Mesenchymal stem cell (in vitro differentiated cells and primary cell): ENCODE data around the gene POU6F1.

Experiments
- DNase-seq: peaks from one replicate; pipeline ENCODE4 v3.0.0-alpha.2; 2013
- H2AFZ ChIP-seq: one replicate; pipeline ENCODE4 v1.6.1; 2013; ENCODE audit warnings: low read depth, mild to moderate bottlenecking, control low read depth, inconsistent platforms, low read length, moderate library complexity
- H2AK5ac ChIP-seq: 2 replicates; pipeline ENCODE4 v1.6.1; 2013; ENCODE audit warnings: low read length, moderate library complexity, mild to moderate bottlenecking, inconsistent platforms; ENCODE audit not compliant: severe bottlenecking
- H2BK120ac ChIP-seq: one replicate; pipeline ENCODE4 v1.6.1; 2013; ENCODE audit warnings: low read depth, mild to moderate bottlenecking, inconsistent platforms, low read length, moderate library complexity
- H2BK12ac ChIP-seq, 2 experiments: one replicate each; pipeline ENCODE4 v1.6.1; 2013; ENCODE audit warnings: inconsistent platforms in 2 of 2, low read length in 2 of 2, mild to moderate bottlenecking in 2 of 2, moderate library complexity in 2 of 2, control low read depth in 1 of 2
- H2BK15ac ChIP-seq: one replicate; pipeline ENCODE4 v1.6.1; 2013; ENCODE audit warnings: mild to moderate bottlenecking, low read depth, inconsistent platforms; ENCODE audit not compliant: poor library complexity, severe bottlenecking
- H2BK5ac ChIP-seq: 2 replicates; pipeline ENCODE4 v1.6.1; 2013; ENCODE audit warnings: low read depth, mild to moderate bottlenecking, low read length, control low read depth, inconsistent platforms; ENCODE audit not compliant: poor library complexity, severe bottlenecking
- H3K14ac ChIP-seq, 2 experiments: one replicate each; pipeline ENCODE4 v1.6.1; 2013; ENCODE audit warnings: inconsistent platforms in 2 of 2, low read length in 2 of 2, control low read depth in 1 of 2, mild to moderate bottlenecking in 1 of 2, moderate library complexity in 1 of 2
- H3K18ac ChIP-seq, 2 experiments: one replicate each; pipeline ENCODE4 v1.6.1; 2013; ENCODE audit warnings: inconsistent platforms in 2 of 2, low read length in 2 of 2, control low read depth in 1 of 2, low read depth in 1 of 2, mild to moderate bottlenecking in 1 of 2
- H3K23ac ChIP-seq, 2 experiments: one replicate each; pipeline ENCODE4 v1.6.1; 2013; ENCODE audit warnings: inconsistent platforms in 2 of 2, low read length in 2 of 2, mild to moderate bottlenecking in 2 of 2, moderate library complexity in 2 of 2, control low read depth in 1 of 2
- H3K27ac ChIP-seq: 2 replicates; pipeline ENCODE4 v1.5.1; 2013; ENCODE audit warnings: mild to moderate bottlenecking, moderate library complexity, low read length, control low read depth, inconsistent platforms; ENCODE audit not compliant: poor library complexity, severe bottlenecking
- H3K27me3 ChIP-seq, 2 experiments: 2 replicates each; pipeline versions ENCODE4 v1.6.1 to v1.7.0; 2013; ENCODE audit warnings: low read length in 2 of 2, mild to moderate bottlenecking in 2 of 2, moderate library complexity in 2 of 2, control low read depth in 1 of 2, inconsistent platforms in 1 of 2; ENCODE audit not compliant: control insufficient read depth in 1 of 2, insufficient read depth in 1 of 2
- H3K36me3 ChIP-seq, 2 experiments: 2 replicates each; pipeline versions ENCODE4 v1.6.1 to v1.7.0; 2013; ENCODE audit warnings: low read length in 2 of 2, control low read depth in 1 of 2, inconsistent platforms in 1 of 2, low read depth in 1 of 2, mild to moderate bottlenecking in 1 of 2; ENCODE audit not compliant: insufficient read depth in 2 of 2, control insufficient read depth in 1 of 2
- H3K4ac ChIP-seq, 2 experiments: one replicate each; pipeline ENCODE4 v1.6.1; 2013; ENCODE audit warnings: inconsistent platforms in 2 of 2, low read length in 2 of 2, mild to moderate bottlenecking in 2 of 2, moderate library complexity in 2 of 2, control low read depth in 1 of 2, low read depth in 1 of 2
- H3K4me1 ChIP-seq: 2 replicates; pipeline ENCODE4 v1.6.1; 2013; ENCODE audit warnings: low read depth, low read length, control low read depth; ENCODE audit not compliant: control insufficient read depth, insufficient read depth
- H3K4me2 ChIP-seq: 2 replicates; pipeline ENCODE4 v1.6.1; 2013; ENCODE audit warnings: low read length, mild to moderate bottlenecking, inconsistent platforms; ENCODE audit not compliant: poor library complexity, severe bottlenecking
- H3K4me3 ChIP-seq, 2 experiments: 2 replicates each; pipeline versions ENCODE4 v1.5.1 to v1.7.0; 2013; ENCODE audit warnings: low read length in 2 of 2, mild to moderate bottlenecking in 2 of 2, control low read depth in 1 of 2, low read depth in 1 of 2; ENCODE audit not compliant: insufficient read depth in 1 of 2
- H3K79me1 ChIP-seq: replicated peaks from 2 replicates; pipeline ENCODE4 v1.6.1; 2013; ENCODE audit warnings: mild to moderate bottlenecking, control low read depth, low read length, inconsistent platforms; ENCODE audit not compliant: poor library complexity, severe bottlenecking
- H3K9ac ChIP-seq: 2 replicates; pipeline ENCODE4 v1.7.0; 2013; ENCODE audit warnings: mild to moderate bottlenecking, low read length, moderate library complexity
- H3K9me3 ChIP-seq: 2 replicates; pipeline ENCODE4 v1.7.0; 2013; ENCODE audit warnings: mild to moderate bottlenecking, low read length; ENCODE audit not compliant: control insufficient read depth
- H4K8ac ChIP-seq: one replicate; pipeline ENCODE4 v1.6.1; 2013; ENCODE audit warnings: inconsistent platforms, mild to moderate bottlenecking, low read length, moderate library complexity
- H4K91ac ChIP-seq: one replicate; pipeline ENCODE4 v1.6.1; 2013; ENCODE audit warnings: mild to moderate bottlenecking, low read length, inconsistent platforms
- WGBS: methylation state at CpG from one replicate; pipeline ENCODE4 v1.1.7; 2013; ENCODE audit warnings: mixed read lengths; 5-methylcytosine and 5-hydroxymethylcytosine counted together

POU6F1 gene

GRCh38 chr12:51247523-51248206 lies 29.8 kb upstream of the POU6F1 start:
- no peak overlapping the region for H2AFZ ChIP-seq
- H3K9me3 ChIP-seq = no peaks in the 10 kb centered on the region
- peak overlapping the region in 1 of 2 experiments; percentile 94 for H3K23ac ChIP-seq
- H3K18ac ChIP-seq = peak overlapping the region; percentile 15 to 58
- peak overlapping the region in 1 of 2 experiments; percentile 3 for H3K4me3 ChIP-seq
- H3K14ac ChIP-seq = no peak overlapping the region
- WGBS = 67% methylated on average over 14 of the region's 14 CpGs
- no peak for DNase-seq
- H3K4ac ChIP-seq = peak overlapping the region; percentile 47 to 86
- H3K36me3 ChIP-seq = peaks cover 21 to 47% of the 10 kb centered on the region in 2 experiments
- peak overlapping the region; percentile 20 for H3K9ac ChIP-seq
- H4K91ac ChIP-seq = peak overlapping the region; percentile 86
- peak overlapping the region; percentile 60 for H2BK15ac ChIP-seq
- H3K79me1 ChIP-seq = peaks cover 14% of the 10 kb centered on the region
- no peaks in the 10 kb centered on the region for H3K4me1 ChIP-seq
- peak overlapping the region; percentile 38 to 80 for H2BK12ac ChIP-seq
- H2BK5ac ChIP-seq = no peak overlapping the region
- peak overlapping the region; percentile 54 for H2BK120ac ChIP-seq
- H2AK5ac ChIP-seq = no peak overlapping the region
- peak overlapping the region; percentile 21 for H3K4me2 ChIP-seq
- H4K8ac ChIP-seq = peak overlapping the region; percentile 70
- H3K27me3 ChIP-seq = no peaks in the 10 kb centered on the region
- no peak overlapping the region for H3K27ac ChIP-seq

- Histone ChIP-seq H3K4me3 (no peak overlapping the region), H2BK15ac (no peak overlapping the region)
Observed at GRCh38 chr12:51246254-51246853, 28.5 kb upstream of the POU6F1 start.

GRCh38 chr12:51245476-51246253 lies 27.8 kb upstream of the POU6F1 start:
- Histone ChIP-seq H3K14ac (no peak overlapping the region), H3K23ac (no peak overlapping the region), H3K4me3 (no peak overlapping the region), H3K4me1 (peaks cover 2% of the 10 kb centered on the region), H4K8ac (peak overlapping the region; percentile 75), H3K4ac (peak overlapping the region in 1 of 2 experiments; percentile 53), H3K9me3 (no peaks in the 10 kb centered on the region), H4K91ac (no peak overlapping the region), H2AFZ (no peak overlapping the region), H3K18ac (peak overlapping the region in 1 of 2 experiments; percentile 51), H3K9ac (no peak overlapping the region), H3K79me1 (peaks cover 21% of the 10 kb centered on the region), H3K27ac (no peak overlapping the region), H2BK12ac (peak overlapping the region in 1 of 2 experiments; percentile 12), H3K27me3 (no peaks in the 10 kb centered on the region), H3K4me2 (no peak overlapping the region), H2BK120ac (no peak overlapping the region), H2AK5ac (no peak overlapping the region), H3K36me3 (peaks cover 30 to 61% of the 10 kb centered on the region in 2 experiments), H2BK15ac (no peak overlapping the region), H2BK5ac (no peak overlapping the region)
- 92% methylated on average over 11 of the region's 11 CpGs for WGBS
- DNase-seq = no peak

More at GRCh38 chr12:51246254-51246853, 28.5 kb upstream of the POU6F1 start:
- H3K79me1 ChIP-seq = peaks cover 19% of the 10 kb centered on the region
- H3K18ac ChIP-seq = peak overlapping the region; percentile 64 to 85
- DNase-seq = peak; percentile 84
- WGBS = 5% methylated on average over 4 of the region's 7 CpGs
- H3K4me2 ChIP-seq = no peak overlapping the region
- H2AFZ ChIP-seq = no peak overlapping the region
- H3K9ac ChIP-seq = no peak overlapping the region
- peak overlapping the region; percentile 94 for H4K8ac ChIP-seq
- no peaks in the 10 kb centered on the region for H3K27me3 ChIP-seq
- H2BK12ac ChIP-seq = no peak overlapping the region
- peak overlapping the region; percentile 56 for H4K91ac ChIP-seq
- H3K9me3 ChIP-seq = no peaks in the 10 kb centered on the region
- H2BK120ac ChIP-seq = no peak overlapping the region
- H3K14ac ChIP-seq = no peak overlapping the region
- H3K4ac ChIP-seq = peak overlapping the region; percentile 47 to 66
- peaks cover 27 to 58% of the 10 kb centered on the region in 2 experiments for H3K36me3 ChIP-seq
- no peaks in the 10 kb centered on the region for H3K4me1 ChIP-seq
- H2AK5ac ChIP-seq = no peak overlapping the region
- no peak overlapping the region for H3K23ac ChIP-seq
- no peak overlapping the region for H3K27ac ChIP-seq
- H2BK5ac ChIP-seq = no peak overlapping the region

GRCh38 chr12:51244269-51244668 lies 26.4 kb upstream of the POU6F1 start:
- H3K4me3 ChIP-seq = no peak overlapping the region
- no peak overlapping the region for H3K27ac ChIP-seq

More at GRCh38 chr12:51244269-51244668, 26.4 kb upstream of the POU6F1 start:
- Histone ChIP-seq H2AK5ac (no peak overlapping the region), H2BK15ac (no peak overlapping the region), H2BK12ac (no peak overlapping the region), H3K4me2 (no peak overlapping the region), H3K4me1 (peaks cover 7% of the 10 kb centered on the region), H2BK5ac (no peak overlapping the region), H3K27me3 (no peaks in the 10 kb centered on the region), H2BK120ac (no peak overlapping the region), H2AFZ (no peak overlapping the region), H3K79me1 (peaks cover 21% of the 10 kb centered on the region), H4K91ac (no peak overlapping the region), H4K8ac (no peak overlapping the region), H3K9me3 (no peaks in the 10 kb centered on the region), H3K23ac (no peak overlapping the region), H3K18ac (no peak overlapping the region), H3K14ac (no peak overlapping the region), H3K9ac (no peak overlapping the region), H3K36me3 (peaks cover 30 to 63% of the 10 kb centered on the region in 2 experiments), H3K4ac (no peak overlapping the region)
- DNase-seq = no peak
- 95% methylated on average over 4 of the region's 4 CpGs for WGBS
